ENCODE results near the gene DNAJA4. TPM values are rescaled to one million over a fixed set of nuclear protein-coding genes. Genes with fewer than 3 reads are reported as not detected.

Gene DNAJA4
- total RNA-seq, 4 donors from 2014 or later: 42.8 to 115 (median 58.7) TPM

GRCh38 chr15:78223396-78224022, 40.9 kb upstream of the DNAJA4 start:
- 56% methylated on average over 4 of the region's 4 CpGs for WGBS
- H3K4me1 ChIP-seq: no peaks in the 10 kb centered on the region
- TF ChIP-seq POLR2A (IDR thresholded peaks at IDR 0.05) (no peak), POLR2AphosphoS5 (IDR thresholded peaks at IDR 0.05) (no peak), EP300 (IDR thresholded peaks at IDR 0.05) (no peak), CTCF (IDR thresholded peaks at IDR 0.05) (no peak)
- H3K4me3 ChIP-seq: no peak overlapping the region
- no peaks in the 10 kb centered on the region for H3K36me3 ChIP-seq
- no peaks in the 10 kb centered on the region for H3K27me3 ChIP-seq
- DNase-seq (ENCODE audit: low spot score in 2 of 2): peak in 1 of 2 donors; percentile 41
- no peaks in the 10 kb centered on the region for H3K9me3 ChIP-seq
- no peak overlapping the region for H3K27ac ChIP-seq

DNA sequence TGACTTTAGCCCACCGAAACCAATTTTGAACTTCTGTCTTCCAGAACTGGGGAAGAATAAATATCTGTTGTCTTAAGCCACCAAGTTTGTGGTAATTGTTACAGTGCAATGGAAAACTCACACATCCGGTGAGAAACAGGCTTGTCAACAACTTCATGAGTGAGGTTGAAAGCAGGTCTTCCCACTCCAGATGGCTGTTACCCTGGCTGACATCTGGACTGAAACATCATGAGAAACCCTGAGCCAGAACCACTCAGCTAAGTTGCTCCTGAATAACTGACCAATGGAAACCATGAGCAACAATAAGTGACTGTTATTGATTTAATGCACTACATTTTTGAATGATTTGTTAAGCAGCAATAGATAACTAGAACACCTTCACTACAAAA, 40.3 kb upstream of the DNAJA4 start:
- Histone ChIP-seq H3K4me3 (no peak overlapping the region), H3K27ac (no peak overlapping the region), H3K27me3 (no peaks in the 10 kb centered on the region), H3K4me1 (no peaks in the 10 kb centered on the region), H3K36me3 (no peaks in the 10 kb centered on the region), H3K9me3 (no peaks in the 10 kb centered on the region)
- no peak for TF ChIP-seq CTCF (IDR thresholded peaks at IDR 0.05)
- TF ChIP-seq EP300 (IDR thresholded peaks at IDR 0.05): no peak
- TF ChIP-seq POLR2AphosphoS5 (IDR thresholded peaks at IDR 0.05): no peak
- no peak for TF ChIP-seq POLR2A (IDR thresholded peaks at IDR 0.05)
- 53% methylated on average over 2 of the region's 2 CpGs for WGBS
- DNase-seq (ENCODE audit: low spot score in 2 of 2): no peak

GRCh38 chr15:78225783-78226541, 38.4 kb upstream of the DNAJA4 start:
- Histone ChIP-seq H3K4me3 (no peak overlapping the region), H3K27me3 (no peaks in the 10 kb centered on the region), H3K9me3 (no peaks in the 10 kb centered on the region), H3K36me3 (no peaks in the 10 kb centered on the region), H3K27ac (no peak overlapping the region), H3K4me1 (no peaks in the 10 kb centered on the region)
- TF ChIP-seq CTCF (IDR thresholded peaks at IDR 0.05) (no peak), EP300 (IDR thresholded peaks at IDR 0.05) (no peak), POLR2AphosphoS5 (IDR thresholded peaks at IDR 0.05) (no peak), POLR2A (IDR thresholded peaks at IDR 0.05) (no peak)
- 97% methylated on average over 3 of the region's 3 CpGs for WGBS
- DNase-seq (ENCODE audit: low spot score in 2 of 2): no peak

DNA sequence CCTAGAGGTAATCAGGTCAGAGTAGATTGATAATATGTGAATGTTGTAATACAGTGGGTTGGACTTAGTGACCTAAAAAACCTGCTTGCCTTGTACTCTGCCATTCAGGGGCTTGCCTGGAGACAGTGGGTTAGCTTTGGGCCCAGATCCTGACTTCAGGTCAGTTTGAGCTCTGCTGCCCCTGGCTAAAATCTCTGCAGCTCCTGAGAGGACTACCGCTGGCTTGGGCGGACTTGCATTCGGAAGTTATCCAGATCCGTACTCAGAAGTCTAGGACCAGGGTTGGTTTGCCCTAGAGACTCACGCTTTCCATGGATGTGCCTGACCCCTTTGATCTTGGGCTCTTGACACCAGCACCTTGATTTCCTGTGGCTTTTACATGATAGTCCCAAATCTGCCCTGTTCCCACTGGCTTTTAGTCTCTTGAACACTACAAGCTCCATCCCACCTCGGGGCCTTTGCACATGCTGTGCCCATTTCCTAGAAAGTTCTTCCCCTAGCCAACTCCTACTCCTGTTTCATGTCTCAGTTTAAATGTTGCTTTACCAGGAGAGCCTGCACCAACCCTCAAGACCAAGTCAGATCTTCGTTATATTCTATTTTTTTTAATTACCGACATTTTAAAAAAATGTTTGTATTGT, 35.9 kb upstream of the DNAJA4 start:
- no peaks in the 10 kb centered on the region for H3K4me1 ChIP-seq
- H3K27me3 ChIP-seq: no peaks in the 10 kb centered on the region
- no peak for DNase-seq (ENCODE audit: low spot score in 2 of 2)
- no peak overlapping the region for H3K4me3 ChIP-seq
- TF ChIP-seq EP300 (IDR thresholded peaks at IDR 0.05) (no peak), POLR2A (IDR thresholded peaks at IDR 0.05) (no peak), POLR2AphosphoS5 (IDR thresholded peaks at IDR 0.05) (no peak), CTCF (IDR thresholded peaks at IDR 0.05) (no peak)
- WGBS: 96% methylated on average over 8 of the region's 8 CpGs
- no peak overlapping the region for H3K27ac ChIP-seq
- H3K9me3 ChIP-seq: no peaks in the 10 kb centered on the region
- H3K36me3 ChIP-seq: no peaks in the 10 kb centered on the region
